Epidermal melanocyte (primary cell): ENCODE results near the gene RBM15B.

Experiments used
- DNase-seq: peaks from one replicate; pipeline ENCODE4 v3.0.0; 2011; ENCODE audit warnings: low spot score; ENCODE audit not compliant: insufficient read length

The RBM15B gene

GRCh38 chr3:51441282-51442030, 50.4 kb downstream of the RBM15B start:
- no peak for DNase-seq

- no peak for DNase-seq
These were observed 54.6 kb downstream of the RBM15B start for GRCh38 chr3:51445544-51446280.
